ENCODE results near the gene SNTB2. TPM values are rescaled to one million over a fixed set of nuclear protein-coding genes. Genes with fewer than 3 reads are reported as not detected.
A peak's percentile ranks its signal among the peaks of the same experiment; 100 is the strongest.

The SNTB2 gene
- total RNA-seq, 1 donor from 2014 or later, result 44.6 TPM

DNA sequence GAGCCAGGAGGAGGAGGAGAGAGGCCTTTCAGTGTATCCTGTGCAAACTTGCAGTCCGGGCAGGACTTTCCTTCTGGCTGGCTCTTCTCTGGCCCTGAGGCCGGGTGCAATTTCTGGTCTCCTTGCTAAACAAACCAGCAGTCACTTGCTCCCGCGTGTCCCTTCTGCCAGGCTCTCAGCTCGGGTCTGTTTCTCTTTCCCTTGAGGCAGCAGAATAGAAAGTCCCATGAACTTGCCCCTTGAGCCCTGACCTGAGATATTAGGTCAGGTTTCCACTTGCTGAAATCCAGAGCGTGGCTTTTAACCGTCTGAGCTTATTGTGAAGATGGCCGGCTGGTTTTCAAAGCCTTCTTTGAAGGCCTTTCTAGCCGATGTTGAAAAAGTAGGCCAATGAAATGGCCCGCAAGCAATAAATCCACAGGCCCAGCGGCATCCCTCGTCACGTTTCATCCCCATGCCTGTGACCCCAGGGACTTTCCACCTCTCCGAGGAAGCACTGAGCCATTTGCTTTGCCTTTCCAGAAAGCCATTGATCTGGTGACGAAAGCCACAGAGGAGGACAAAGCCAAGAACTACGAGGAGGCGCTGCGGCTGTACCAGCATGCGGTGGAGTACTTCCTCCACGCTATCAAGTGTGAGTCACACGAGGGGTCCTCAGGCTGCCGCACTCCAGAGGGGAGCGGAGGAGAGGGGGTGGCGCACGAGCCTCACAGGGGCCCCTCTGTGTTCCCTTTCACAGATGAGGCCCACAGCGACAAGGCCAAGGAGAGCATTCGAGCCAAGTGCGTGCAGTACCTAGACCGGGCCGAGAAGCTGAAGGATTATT lies 128.7 kb downstream of the SNTB2 start:
- no peak for TF ChIP-seq CTCF (IDR thresholded peaks at IDR 0.05)
- H3K4me1 ChIP-seq, result peaks cover 15% of the 10 kb centered on the region
- DNase-seq (no peak), ATAC-seq (no peak)
- H3K27me3 ChIP-seq, result no peaks in the 10 kb centered on the region
- H3K4me3 ChIP-seq, result no peak overlapping the region
- H3K27ac ChIP-seq, result no peak overlapping the region
- peaks cover 66% of the 10 kb centered on the region for H3K36me3 ChIP-seq
- intact Hi-C loops (cut with DNase I), result no loop called here
- no peaks in the 10 kb centered on the region for H3K9me3 ChIP-seq

GRCh38 chr16:69316595-69317034 lies 129.7 kb downstream of the SNTB2 start:
- ATAC-seq (no peak), DNase-seq (no peak)
- Histone ChIP-seq H3K4me3 (no peak overlapping the region), H3K27ac (no peak overlapping the region), H3K9me3 (no peaks in the 10 kb centered on the region), H3K4me1 (peaks cover 15% of the 10 kb centered on the region), H3K27me3 (no peaks in the 10 kb centered on the region), H3K36me3 (peaks cover 76% of the 10 kb centered on the region)
- TF ChIP-seq CTCF (IDR thresholded peaks at IDR 0.05), result no peak
- intact Hi-C loops (cut with DNase I), result no loop called here

DNA sequence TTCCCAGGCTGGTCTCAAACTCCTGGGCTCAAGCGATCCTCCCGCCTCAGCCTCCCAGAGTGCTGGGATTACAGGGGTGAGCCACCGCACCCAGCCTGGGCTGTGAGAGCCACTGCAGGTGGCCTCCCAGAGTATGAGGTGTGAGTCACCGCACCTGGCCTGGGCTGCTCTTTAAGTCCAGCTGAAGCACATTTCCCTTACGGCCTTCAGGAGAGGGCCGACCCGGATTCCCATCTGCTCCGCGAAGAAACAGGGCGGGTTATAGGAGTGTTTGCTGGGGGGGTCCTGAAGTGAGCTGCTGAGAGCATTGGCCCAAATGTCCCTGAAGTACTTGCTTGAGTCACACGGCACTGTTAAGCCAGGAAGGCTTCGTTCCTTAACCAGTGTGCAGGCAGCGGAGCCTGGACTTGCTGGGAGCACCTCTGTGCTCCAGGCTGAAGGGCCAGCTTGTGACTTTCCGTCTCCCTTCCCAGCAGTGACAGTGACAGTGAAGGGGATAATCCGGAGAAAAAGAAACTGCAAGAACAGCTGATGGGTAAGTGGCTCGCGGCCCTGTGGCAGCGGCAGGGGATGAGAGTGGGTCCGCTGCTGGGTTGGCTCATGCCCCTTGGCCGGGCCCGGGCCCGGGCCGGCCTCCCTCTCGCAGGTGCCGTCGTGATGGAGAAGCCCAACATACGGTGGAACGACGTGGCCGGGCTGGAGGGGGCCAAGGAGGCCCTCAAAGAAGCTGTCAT lies 131.4 kb downstream of the SNTB2 start:
- H3K4me3 ChIP-seq, result no peak overlapping the region
- DNase-seq (peak; percentile 62), ATAC-seq (peak; percentile 64)
- no peaks in the 10 kb centered on the region for H3K27me3 ChIP-seq
- H3K27ac ChIP-seq, result no peak overlapping the region
- H3K9me3 ChIP-seq, result no peaks in the 10 kb centered on the region
- peaks cover 93% of the 10 kb centered on the region for H3K36me3 ChIP-seq
- TF ChIP-seq CTCF (IDR thresholded peaks at IDR 0.05), result no peak
- peaks cover under 1% of the 10 kb centered on the region for H3K4me1 ChIP-seq
- intact Hi-C loops (cut with DNase I), result no loop called here

- no peak for TF ChIP-seq CTCF (IDR thresholded peaks at IDR 0.05)
- DNase-seq (peak; percentile 44), ATAC-seq (no peak)
- Histone ChIP-seq H3K27ac (no peak overlapping the region), H3K4me1 (peaks cover under 1% of the 10 kb centered on the region), H3K4me3 (no peak overlapping the region), H3K9me3 (no peaks in the 10 kb centered on the region), H3K36me3 (peaks cover 98% of the 10 kb centered on the region), H3K27me3 (no peaks in the 10 kb centered on the region)
- intact Hi-C loops (cut with DNase I), result no loop called here
These were observed 131.9 kb downstream of the SNTB2 start for GRCh38 chr16:69318911-69319289.

- Histone ChIP-seq H3K36me3 (peaks cover 100% of the 10 kb centered on the region), H3K27ac (no peak overlapping the region), H3K4me3 (no peak overlapping the region), H3K27me3 (no peaks in the 10 kb centered on the region), H3K4me1 (peaks cover 5% of the 10 kb centered on the region), H3K9me3 (no peaks in the 10 kb centered on the region)
- DNase-seq (peak; percentile 51), ATAC-seq (no peak)
- TF ChIP-seq CTCF (IDR thresholded peaks at IDR 0.05), result no peak
- intact Hi-C loops (cut with DNase I), result no loop called here
These were observed 132.4 kb downstream of the SNTB2 start for GRCh38 chr16:69319381-69319780.

Data from upper lobe of right lung (tissue), 1 donor.